ENCODE measurements around the gene ZC3H18.

- TF ChIP-seq USF1 (IDR thresholded peaks at IDR 0.05) (no peak), TAF1 (IDR thresholded peaks at IDR 0.05; ENCODE audit: low read depth) (no peak), CREB1 (IDR thresholded peaks at IDR 0.05; ENCODE audit: low read depth) (no peak)
These were observed 9.3 kb upstream of the ZC3H18 start for GRCh38 chr16:88560714-88561484.
